ENCODE measurements around the gene CWC27.

Gene CWC27

GRCh38 chr5:64836190-64836755 is 67.5 kb downstream of the CWC27 start:
- in situ Hi-C loops (cut with MboI; ENCODE audit: low sequenced_read_pairs), result no loop called here

GRCh38 chr5:64836786-64837185 is 68.1 kb downstream of the CWC27 start:
- in situ Hi-C loops (cut with MboI; ENCODE audit: low sequenced_read_pairs), result no loop called here

DNA sequence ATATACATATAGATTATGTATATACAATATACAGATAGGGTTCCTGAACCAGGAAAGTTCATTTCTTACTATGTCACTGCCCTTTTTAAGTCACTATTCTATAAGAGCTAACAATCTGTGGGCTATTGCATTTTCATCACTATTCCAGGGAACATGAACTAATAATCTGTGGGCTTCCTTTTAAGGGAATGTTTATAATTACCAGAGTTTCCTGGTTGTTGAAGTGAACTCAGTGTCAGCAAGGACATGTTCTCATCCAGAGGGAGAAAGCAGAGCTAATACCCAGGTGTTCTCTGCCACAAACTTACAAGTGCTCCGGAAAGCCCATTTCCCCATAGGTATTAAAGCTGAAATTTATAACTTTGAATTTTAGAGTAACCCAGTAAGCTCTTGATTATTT is 69.6 kb downstream of the CWC27 start:
- in situ Hi-C loops (cut with MboI; ENCODE audit: low sequenced_read_pairs), result no loop called here

GRCh38 chr5:64838803-64839202 is 70.1 kb downstream of the CWC27 start:
- in situ Hi-C loops (cut with MboI; ENCODE audit: low sequenced_read_pairs), result no loop called here

- in situ Hi-C loops (cut with MboI; ENCODE audit: low sequenced_read_pairs), result no loop called here
Measured at GRCh38 chr5:64839936-64840335, 71.2 kb downstream of the CWC27 start.

GRCh38 chr5:64840958-64841357 is 72.2 kb downstream of the CWC27 start:
- in situ Hi-C loops (cut with MboI; ENCODE audit: low sequenced_read_pairs), result no loop called here

DNA sequence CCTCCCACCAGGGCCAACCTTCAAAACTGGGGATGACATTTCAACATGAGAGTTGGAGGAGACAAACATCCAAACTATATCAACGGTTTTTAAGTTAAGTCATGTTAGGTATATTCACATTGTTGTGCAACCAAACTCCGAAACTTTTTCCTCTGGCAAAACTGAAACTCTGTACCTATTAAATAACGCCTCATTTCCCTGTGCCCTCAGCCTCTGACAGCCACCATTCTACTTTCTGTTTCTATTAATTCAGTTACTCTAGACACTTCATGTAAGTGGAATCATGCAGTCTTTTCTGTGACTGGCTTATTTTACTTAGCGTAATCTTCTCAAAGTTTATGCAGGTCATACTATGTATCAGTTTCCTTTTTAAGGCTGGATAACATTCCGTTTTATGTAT is 85.0 kb downstream of the CWC27 start:
- in situ Hi-C loops (cut with MboI; ENCODE audit: low sequenced_read_pairs), result no loop called here

DNA sequence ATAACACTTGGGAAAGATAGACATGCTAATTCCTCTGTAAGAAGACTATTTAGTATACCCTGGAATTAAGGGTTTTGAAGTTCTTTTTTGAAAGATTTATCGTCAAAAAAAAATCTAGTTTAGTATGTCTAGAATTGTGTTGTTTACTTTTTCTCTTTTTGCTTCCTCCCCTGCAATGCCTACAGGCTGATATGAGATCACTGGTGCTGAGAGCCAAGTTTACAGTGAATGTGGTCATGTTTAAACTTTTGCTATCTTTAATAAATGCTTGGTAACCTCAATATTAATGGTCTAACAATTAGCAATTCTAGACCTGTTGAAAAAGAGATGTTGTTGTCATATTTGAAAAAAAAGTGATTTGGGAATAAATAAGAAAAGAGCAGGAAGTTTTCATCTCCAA is 86.1 kb downstream of the CWC27 start:
- in situ Hi-C loops (cut with MboI; ENCODE audit: low sequenced_read_pairs), result no loop called here

DNA sequence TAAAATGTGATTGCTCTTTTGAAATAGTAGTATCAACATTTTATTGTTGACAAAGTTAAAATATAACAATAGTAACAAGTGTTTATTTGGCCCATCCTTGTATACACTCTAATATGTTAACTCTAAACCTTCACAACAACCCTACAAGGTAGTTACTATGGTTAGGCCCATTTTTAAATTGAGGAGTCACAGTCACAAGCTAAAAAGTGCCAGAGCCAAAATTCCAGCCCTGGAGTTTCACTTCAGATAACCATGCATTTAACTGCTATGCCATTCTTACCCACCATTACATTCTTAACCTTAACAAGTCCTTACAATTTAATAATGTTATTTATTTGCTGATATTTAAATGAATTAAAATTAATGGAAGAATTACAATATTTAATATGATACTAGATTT is 91.2 kb downstream of the CWC27 start:
- in situ Hi-C loops (cut with MboI; ENCODE audit: low sequenced_read_pairs), result no loop called here

- in situ Hi-C loops (cut with MboI; ENCODE audit: low sequenced_read_pairs), result no loop called here
Measured at GRCh38 chr5:64861281-64861680, 92.6 kb downstream of the CWC27 start.

GRCh38 chr5:64864171-64864570 is 95.4 kb downstream of the CWC27 start:
- in situ Hi-C loops (cut with MboI; ENCODE audit: low sequenced_read_pairs), result no loop called here

DNA sequence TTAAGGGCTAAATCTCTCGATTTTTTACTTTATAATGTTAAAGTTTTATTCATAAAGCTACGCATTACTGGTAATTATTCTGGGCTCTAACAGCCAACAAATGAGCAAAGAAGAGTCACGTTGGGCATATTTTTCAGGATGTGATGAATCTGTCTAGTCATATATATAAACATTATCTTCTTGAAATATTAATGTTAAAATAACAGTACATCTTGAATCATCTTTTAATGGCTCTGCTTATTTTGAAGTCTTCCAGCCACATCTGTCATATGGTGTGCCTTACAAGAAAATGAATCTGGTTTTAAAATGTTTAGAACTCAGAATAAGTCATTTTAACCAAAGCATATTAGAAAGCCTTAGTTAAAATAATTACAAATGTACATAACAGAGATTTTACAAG is 96.9 kb downstream of the CWC27 start:
- in situ Hi-C loops (cut with MboI; ENCODE audit: low sequenced_read_pairs), result no loop called here

GRCh38 chr5:64869419-64869818 is 100.7 kb downstream of the CWC27 start:
- in situ Hi-C loops (cut with MboI; ENCODE audit: low sequenced_read_pairs), result no loop called here

GRCh38 chr5:64872044-64872443 is 103.3 kb downstream of the CWC27 start:
- in situ Hi-C loops (cut with MboI; ENCODE audit: low sequenced_read_pairs), result no loop called here

DNA sequence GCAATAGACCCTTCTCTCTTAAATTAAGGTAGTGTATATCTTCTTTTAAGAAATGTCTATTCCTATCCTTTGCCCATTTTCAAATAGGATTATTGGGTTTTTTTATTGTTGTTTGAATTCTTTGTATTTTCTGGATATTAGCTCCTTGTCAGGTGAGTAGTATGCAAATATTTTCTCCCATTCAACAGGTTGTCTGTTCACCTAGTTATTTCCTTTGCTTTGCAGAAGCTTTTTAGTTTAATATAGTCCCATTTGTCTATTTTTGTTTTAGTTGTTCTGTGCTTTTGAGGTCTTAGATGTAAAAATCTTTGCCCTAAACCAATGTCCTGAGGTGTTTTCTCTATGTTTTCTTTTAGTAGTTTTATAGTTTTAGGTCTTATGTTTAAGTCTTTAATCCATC is 104.7 kb downstream of the CWC27 start:
- in situ Hi-C loops (cut with MboI; ENCODE audit: low sequenced_read_pairs), result no loop called here

DNA sequence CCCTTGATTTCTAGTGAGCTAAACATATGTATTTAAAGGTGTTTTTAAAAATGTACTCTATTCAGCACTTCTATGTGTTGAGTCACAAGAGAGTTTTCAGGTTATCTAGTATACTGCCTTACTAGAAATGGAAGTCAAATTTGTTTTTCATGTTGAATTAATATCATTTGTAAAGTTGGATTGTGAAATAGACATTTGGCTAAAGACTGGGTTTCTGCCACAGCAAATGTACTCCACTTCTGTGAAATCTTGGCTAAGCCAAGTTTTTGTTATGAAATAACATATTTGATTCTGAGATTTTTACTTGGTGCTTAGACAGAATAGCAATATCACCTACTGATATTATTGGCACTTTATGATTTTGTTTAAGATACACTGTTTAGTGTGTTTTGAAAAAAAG is 106.0 kb downstream of the CWC27 start:
- in situ Hi-C loops (cut with MboI; ENCODE audit: low sequenced_read_pairs), result no loop called here

DNA sequence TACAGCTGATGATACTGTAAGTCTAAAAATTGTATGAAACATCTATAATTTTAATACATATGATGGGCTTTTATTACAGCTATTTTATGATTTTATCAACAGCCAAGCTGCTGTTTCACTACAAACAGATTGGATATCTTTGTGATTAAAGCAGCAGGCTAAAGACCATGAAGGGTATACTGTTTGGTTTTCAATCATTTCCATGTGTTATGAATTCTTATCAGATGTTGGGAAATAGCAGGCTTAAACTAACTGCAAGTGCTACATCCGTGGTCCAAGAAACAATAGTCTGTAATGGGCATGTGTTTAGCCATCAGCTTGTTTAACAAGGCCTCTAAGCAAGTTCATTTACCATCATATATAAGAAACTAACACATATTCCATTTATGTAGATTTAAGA is 107.5 kb downstream of the CWC27 start:
- in situ Hi-C loops (cut with MboI; ENCODE audit: low sequenced_read_pairs), result no loop called here

- in situ Hi-C loops (cut with MboI; ENCODE audit: low sequenced_read_pairs), result no loop called here
Measured at GRCh38 chr5:64880821-64881220, 112.1 kb downstream of the CWC27 start.

DNA sequence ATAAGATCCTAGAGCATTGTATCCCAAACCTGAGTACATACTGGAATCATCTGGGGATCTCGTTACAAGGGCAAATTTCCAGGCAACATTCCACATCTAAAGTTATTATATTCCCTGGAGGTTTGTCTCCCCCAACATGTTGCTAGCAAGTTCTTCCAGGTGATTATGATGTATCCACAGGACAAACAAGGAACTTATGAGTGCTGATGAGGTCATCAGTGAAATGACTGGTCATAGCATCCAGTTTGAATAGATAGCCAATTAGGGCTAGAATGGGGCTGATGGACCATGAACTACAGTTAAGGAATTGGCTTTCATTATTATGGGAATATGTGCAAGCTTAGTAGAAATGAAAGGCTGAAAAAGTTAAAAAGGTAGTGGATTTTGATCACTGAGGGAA is 115.2 kb downstream of the CWC27 start:
- in situ Hi-C loops (cut with MboI; ENCODE audit: low sequenced_read_pairs), result no loop called here

DNA sequence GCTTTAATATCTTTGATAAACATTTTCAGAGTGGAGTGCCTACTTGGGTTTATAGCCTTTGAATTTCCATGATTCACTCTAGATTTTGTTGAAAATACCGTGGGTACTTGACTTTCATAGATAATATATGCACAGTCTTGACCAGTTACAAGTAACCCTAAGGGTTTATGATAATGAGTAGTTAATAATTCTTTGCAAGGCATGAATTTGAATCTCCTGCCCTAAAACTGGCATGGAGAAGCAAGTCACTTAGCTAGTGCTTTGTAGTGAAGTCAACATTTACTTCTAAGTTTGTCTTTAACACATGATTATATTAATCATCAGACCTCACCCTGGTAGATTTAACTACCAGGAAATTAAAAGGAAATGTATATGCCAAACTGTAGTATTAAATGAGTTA is 115.8 kb downstream of the CWC27 start:
- in situ Hi-C loops (cut with MboI; ENCODE audit: low sequenced_read_pairs), result no loop called here

- in situ Hi-C loops (cut with MboI; ENCODE audit: low sequenced_read_pairs), result no loop called here
Measured at GRCh38 chr5:64887910-64888309, 119.2 kb downstream of the CWC27 start.

DNA sequence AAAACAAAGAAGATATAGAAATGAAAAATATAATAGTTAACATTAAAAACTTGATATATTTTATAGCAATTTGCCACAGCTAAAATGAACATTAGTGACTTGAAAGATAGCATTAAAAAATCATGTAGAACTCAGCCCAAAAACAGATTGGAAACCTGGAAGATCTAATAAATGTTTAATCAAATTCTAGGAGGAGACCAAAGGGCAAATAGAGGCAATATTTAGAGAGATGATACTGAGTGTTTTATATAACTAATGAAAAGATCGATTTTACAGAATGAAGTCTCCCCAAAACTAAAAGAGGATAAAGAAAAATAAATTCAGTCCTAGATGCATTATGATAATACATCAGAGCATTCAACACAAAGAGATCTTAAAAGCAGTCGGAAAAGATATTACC is 127.0 kb downstream of the CWC27 start:
- in situ Hi-C loops (cut with MboI; ENCODE audit: low sequenced_read_pairs), result no loop called here

DNA sequence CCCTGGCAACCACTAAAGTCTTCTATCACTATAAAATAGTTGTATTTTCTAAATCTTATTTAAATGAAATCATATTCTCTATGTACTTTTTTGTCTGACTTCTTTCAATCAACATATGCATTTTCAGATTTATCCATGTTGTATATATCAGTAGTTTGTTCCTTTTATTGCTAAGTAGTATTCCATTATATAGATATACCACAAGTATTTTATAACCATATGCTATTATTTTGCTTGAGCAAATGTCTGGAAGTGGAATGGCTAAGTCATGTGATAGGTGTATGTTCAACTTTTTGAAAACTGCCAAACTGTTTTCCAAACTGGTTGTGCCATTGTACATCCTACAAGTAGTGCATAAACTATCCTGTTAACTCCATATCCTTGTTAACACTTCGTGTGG is 131.1 kb downstream of the CWC27 start:
- in situ Hi-C loops (cut with MboI; ENCODE audit: low sequenced_read_pairs), result no loop called here

- in situ Hi-C loops (cut with MboI; ENCODE audit: low sequenced_read_pairs), result no loop called here
Measured at GRCh38 chr5:64900618-64901017, 131.9 kb downstream of the CWC27 start.
